Measurements from ENCODE around the gene TAS2R3.

TAS2R3 gene

GRCh38 chr7:141763797-141764196, at the start of gene TAS2R3:
Gene TAS2R3, plus strand, starts transcription at chr7:141764097. Its CDS starts 62 bp downstream, at chr7:141764159.
- H3K36me3 ChIP-seq (ENCODE audit: insufficient read depth, low read length) = peaks cover 20% of the 10 kb centered on the region

GRCh38 chr7:141714571-141714970, 49.3 kb upstream of the TAS2R3 start:
- no peak overlapping the region for H3K9ac ChIP-seq (ENCODE audit: insufficient read length)
- no peaks in the 10 kb centered on the region for H3K9me3 ChIP-seq (ENCODE audit: low read depth, low read length)
- no peak overlapping the region for H3K27ac ChIP-seq
- DNase-seq (ENCODE audit: low read depth, low spot score) = no peak
- TF ChIP-seq FOXP2 (optimal IDR thresholded peaks at IDR 0.05; ENCODE audit: control extremely low read depth, extremely low read length, insufficient read depth) = no peak
- no peak for TF ChIP-seq EZH2 (IDR thresholded peaks at IDR 0.05)
- no peak for TF ChIP-seq POLR2AphosphoS5 (IDR thresholded peaks at IDR 0.05; ENCODE audit: borderline replicate concordance, low read depth, low read length)
- no peaks in the 10 kb centered on the region for H3K36me3 ChIP-seq (ENCODE audit: insufficient read depth, low read length)
- no peak overlapping the region for H3K4me3 ChIP-seq

More at GRCh38 chr7:141763797-141764196, at the start of gene TAS2R3:
- TF ChIP-seq FOXP2 (optimal IDR thresholded peaks at IDR 0.05; ENCODE audit: control extremely low read depth, extremely low read length, insufficient read depth) (no peak), EZH2 (IDR thresholded peaks at IDR 0.05) (no peak), POLR2AphosphoS5 (IDR thresholded peaks at IDR 0.05; ENCODE audit: borderline replicate concordance, low read depth, low read length) (no peak)
- Histone ChIP-seq H3K27ac (no peak within 1 kb of the TSS), H3K4me3 (no peak within 1 kb of the TSS), H3K9ac (ENCODE audit: insufficient read length) (no peak within 1 kb of the TSS), H3K9me3 (ENCODE audit: low read depth, low read length) (no peaks in the 10 kb centered on the region)
- DNase-seq (ENCODE audit: low read depth, low spot score) = no peak

- Histone ChIP-seq H3K4me3 (no peak overlapping the region), H3K36me3 (ENCODE audit: insufficient read depth, low read length) (no peaks in the 10 kb centered on the region), H3K9me3 (ENCODE audit: low read depth, low read length) (no peaks in the 10 kb centered on the region), H3K27ac (no peak overlapping the region), H3K9ac (ENCODE audit: insufficient read length) (no peak overlapping the region)
- no peak for DNase-seq (ENCODE audit: low read depth, low spot score)
- TF ChIP-seq FOXP2 (optimal IDR thresholded peaks at IDR 0.05; ENCODE audit: control extremely low read depth, extremely low read length, insufficient read depth) (no peak), POLR2AphosphoS5 (IDR thresholded peaks at IDR 0.05; ENCODE audit: borderline replicate concordance, low read depth, low read length) (no peak), EZH2 (IDR thresholded peaks at IDR 0.05) (no peak)
Measured at GRCh38 chr7:141715018-141715417, 48.9 kb upstream of the TAS2R3 start.

- no peak for TF ChIP-seq FOXP2 (optimal IDR thresholded peaks at IDR 0.05; ENCODE audit: control extremely low read depth, extremely low read length, insufficient read depth)
- TF ChIP-seq POLR2AphosphoS5 (IDR thresholded peaks at IDR 0.05; ENCODE audit: borderline replicate concordance, low read depth, low read length) = no peak
- no peak for TF ChIP-seq EZH2 (IDR thresholded peaks at IDR 0.05)
- Histone ChIP-seq H3K36me3 (ENCODE audit: insufficient read depth, low read length) (no peaks in the 10 kb centered on the region), H3K9me3 (ENCODE audit: low read depth, low read length) (no peaks in the 10 kb centered on the region), H3K27ac (no peak overlapping the region), H3K9ac (ENCODE audit: insufficient read length) (no peak overlapping the region), H3K4me3 (no peak overlapping the region)
- no peak for DNase-seq (ENCODE audit: low read depth, low spot score)
Measured at GRCh38 chr7:141715794-141716689, 47.9 kb upstream of the TAS2R3 start.

GRCh38 chr7:141717450-141717849, 46.4 kb upstream of the TAS2R3 start:
- Histone ChIP-seq H3K9me3 (ENCODE audit: low read depth, low read length) (no peaks in the 10 kb centered on the region), H3K9ac (ENCODE audit: insufficient read length) (no peak overlapping the region), H3K4me3 (no peak overlapping the region), H3K36me3 (ENCODE audit: insufficient read depth, low read length) (no peaks in the 10 kb centered on the region), H3K27ac (no peak overlapping the region)
- TF ChIP-seq EZH2 (IDR thresholded peaks at IDR 0.05) (no peak), POLR2AphosphoS5 (IDR thresholded peaks at IDR 0.05; ENCODE audit: borderline replicate concordance, low read depth, low read length) (no peak), FOXP2 (optimal IDR thresholded peaks at IDR 0.05; ENCODE audit: control extremely low read depth, extremely low read length, insufficient read depth) (no peak)
- no peak for DNase-seq (ENCODE audit: low read depth, low spot score)

GRCh38 chr7:141722529-141722928, 41.4 kb upstream of the TAS2R3 start:
- Histone ChIP-seq H3K36me3 (ENCODE audit: insufficient read depth, low read length) (no peaks in the 10 kb centered on the region), H3K27ac (no peak overlapping the region), H3K9ac (ENCODE audit: insufficient read length) (no peak overlapping the region), H3K4me3 (no peak overlapping the region), H3K9me3 (ENCODE audit: low read depth, low read length) (no peaks in the 10 kb centered on the region)
- DNase-seq (ENCODE audit: low read depth, low spot score) = no peak
- TF ChIP-seq FOXP2 (optimal IDR thresholded peaks at IDR 0.05; ENCODE audit: control extremely low read depth, extremely low read length, insufficient read depth) (no peak), EZH2 (IDR thresholded peaks at IDR 0.05) (no peak), POLR2AphosphoS5 (IDR thresholded peaks at IDR 0.05; ENCODE audit: borderline replicate concordance, low read depth, low read length) (no peak)

- H3K9ac ChIP-seq (ENCODE audit: insufficient read length) = no peak overlapping the region
- DNase-seq (ENCODE audit: low read depth, low spot score) = no peak
- no peak overlapping the region for H3K4me3 ChIP-seq
- TF ChIP-seq EZH2 (IDR thresholded peaks at IDR 0.05) (no peak), FOXP2 (optimal IDR thresholded peaks at IDR 0.05; ENCODE audit: control extremely low read depth, extremely low read length, insufficient read depth) (no peak), POLR2AphosphoS5 (IDR thresholded peaks at IDR 0.05; ENCODE audit: borderline replicate concordance, low read depth, low read length) (no peak)
- no peak overlapping the region for H3K27ac ChIP-seq
- H3K9me3 ChIP-seq (ENCODE audit: low read depth, low read length) = no peaks in the 10 kb centered on the region
- H3K36me3 ChIP-seq (ENCODE audit: insufficient read depth, low read length) = no peaks in the 10 kb centered on the region
Measured at GRCh38 chr7:141729020-141729419, 34.9 kb upstream of the TAS2R3 start.

- Histone ChIP-seq H3K27ac (no peak overlapping the region), H3K4me3 (no peak overlapping the region), H3K9ac (ENCODE audit: insufficient read length) (no peak overlapping the region), H3K36me3 (ENCODE audit: insufficient read depth, low read length) (no peaks in the 10 kb centered on the region), H3K9me3 (ENCODE audit: low read depth, low read length) (no peaks in the 10 kb centered on the region)
- TF ChIP-seq FOXP2 (optimal IDR thresholded peaks at IDR 0.05; ENCODE audit: control extremely low read depth, extremely low read length, insufficient read depth) (no peak), POLR2AphosphoS5 (IDR thresholded peaks at IDR 0.05; ENCODE audit: borderline replicate concordance, low read depth, low read length) (no peak), EZH2 (IDR thresholded peaks at IDR 0.05) (no peak)
- no peak for DNase-seq (ENCODE audit: low read depth, low spot score)
Measured at GRCh38 chr7:141731476-141732149, 32.3 kb upstream of the TAS2R3 start.

Data from SK-N-MC (cell line).